Activated CD4-positive, alpha-beta memory T cell treated with anti-CD3 and anti-CD28 coated beads for 36 hours (primary cell): ENCODE results near the gene BIVM. TPM values are rescaled to one million over a fixed set of nuclear protein-coding genes. Genes with fewer than 3 reads are reported as not detected.

Source experiments
- CTCF ChIA-PET: fragments of 350-600 bp; sonication (Branson Sonifier 250); formaldehyde crosslinking; loops from one replicate; lab custom pipeline; 2021; ENCODE audit warnings: antibody characterized with exemption, inconsistent platforms; lab: Charles Lee
- POLR2A ChIA-PET: fragments of 350-600 bp; sonication (Branson Sonifier 250); formaldehyde crosslinking; loops from one replicate; lab custom pipeline; 2021; ENCODE audit warnings: antibody characterized with exemption; lab: Charles Lee
- DNase-seq: peaks from one replicate; pipeline ENCODE4 v3.0.0-alpha.2; 2020
- H3K27ac Mint-ChIP-seq: one replicate; pipeline ENCODE4 v1.8.0; 2021; ENCODE audit warnings: mixed read lengths
- H3K27me3 Mint-ChIP-seq: one replicate; pipeline ENCODE4 v1.8.0; 2021; ENCODE audit warnings: mixed read lengths
- H3K36me3 Mint-ChIP-seq: one replicate; pipeline ENCODE4 v1.8.0; 2021; ENCODE audit warnings: mixed read lengths
- H3K4me1 Mint-ChIP-seq: one replicate; pipeline ENCODE4 v1.8.0; 2021; ENCODE audit warnings: low read depth, mixed read lengths
- H3K4me3 Mint-ChIP-seq: one replicate; pipeline ENCODE4 v1.8.0; 2021; ENCODE audit warnings: mild to moderate bottlenecking, mixed read lengths
- H3K9me3 Mint-ChIP-seq: one replicate; pipeline ENCODE4 v1.8.0; 2021; ENCODE audit warnings: mixed read lengths
- intact Hi-C: fragments of 100-400 bp; cut with micrococcal nuclease; formaldehyde crosslinking; loops from one replicate; pipeline ENCODE4 v1.15.1; 2023
- total RNA-seq, 2 experiments: library from RNA; stranded (reverse); gene quantifications; one replicate each; pipeline ENCODE4 v1.2.3, GENCODE V29; 2021

BIVM gene
- total RNA-seq, 2 experiments from 2014 or later = 13.3 to 15.7 TPM

DNA sequence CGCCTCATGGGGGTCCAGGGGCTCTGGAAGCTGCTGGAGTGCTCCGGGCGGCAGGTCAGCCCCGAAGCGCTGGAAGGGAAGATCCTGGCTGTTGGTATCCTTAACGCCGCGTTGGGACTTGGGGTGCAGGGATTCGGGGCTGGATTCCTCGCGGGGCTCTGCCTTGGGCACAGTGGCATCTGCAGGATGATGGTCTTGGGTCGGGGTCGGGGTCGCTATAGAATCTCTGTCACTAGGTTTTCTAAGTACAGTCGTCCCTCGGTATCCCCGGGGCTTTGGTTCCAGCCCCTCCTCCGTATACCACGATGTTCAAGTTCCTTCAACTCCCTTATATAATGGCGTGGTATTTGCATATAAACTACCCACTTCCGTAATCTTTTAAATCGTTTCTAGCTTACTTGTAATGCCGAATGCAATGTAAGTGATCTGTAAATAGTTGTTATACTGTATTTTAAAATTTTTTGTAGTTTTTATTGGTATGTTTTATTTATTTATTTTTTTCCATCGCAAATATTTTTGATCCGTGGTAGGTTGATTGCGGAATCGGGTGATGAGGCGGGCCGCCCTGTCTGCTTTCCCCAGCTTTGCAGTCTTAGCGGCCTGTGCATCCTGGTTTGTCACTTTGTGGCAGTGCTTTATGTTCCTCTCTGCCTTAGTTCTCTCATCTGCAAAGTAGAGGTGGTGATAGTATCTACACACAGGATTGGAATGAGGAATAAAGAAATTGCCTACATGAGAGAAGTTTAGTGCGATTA is 47.5 kb downstream of the BIVM start:
- CTCF ChIA-PET = interaction anchor here (0.7 to 4.4 kb wide), 13 partner anchors 9 to 267 kb away, joined by 3 to 24 read pairs (median 6); partner anchors contain the start of genes TEX30 and TPP2
- intact Hi-C loops = loop anchor here (1.0 to 5.0 kb wide), 5 partner anchors 26 to 266 kb away; no protein-coding TSS in a partner anchor
- H3K27me3 Mint-ChIP-seq = peaks cover 1% of the 10 kb centered on the region
- H3K4me3 Mint-ChIP-seq = peak overlapping the region; percentile 92
- peak; percentile 67 for DNase-seq
- peaks cover 5% of the 10 kb centered on the region for H3K36me3 Mint-ChIP-seq
- no peaks in the 10 kb centered on the region for H3K9me3 Mint-ChIP-seq
- peak overlapping the region; percentile 95 for H3K27ac Mint-ChIP-seq
- peaks cover 35% of the 10 kb centered on the region for H3K4me1 Mint-ChIP-seq
- POLR2A ChIA-PET = interaction anchor here (0.8 to 3.2 kb wide), 7 partner anchors 16 to 263 kb away, joined by 3 to 43 read pairs (median 10); partner anchors contain the start of genes BIVM, POGLUT2, TEX30 and TPP2

DNA sequence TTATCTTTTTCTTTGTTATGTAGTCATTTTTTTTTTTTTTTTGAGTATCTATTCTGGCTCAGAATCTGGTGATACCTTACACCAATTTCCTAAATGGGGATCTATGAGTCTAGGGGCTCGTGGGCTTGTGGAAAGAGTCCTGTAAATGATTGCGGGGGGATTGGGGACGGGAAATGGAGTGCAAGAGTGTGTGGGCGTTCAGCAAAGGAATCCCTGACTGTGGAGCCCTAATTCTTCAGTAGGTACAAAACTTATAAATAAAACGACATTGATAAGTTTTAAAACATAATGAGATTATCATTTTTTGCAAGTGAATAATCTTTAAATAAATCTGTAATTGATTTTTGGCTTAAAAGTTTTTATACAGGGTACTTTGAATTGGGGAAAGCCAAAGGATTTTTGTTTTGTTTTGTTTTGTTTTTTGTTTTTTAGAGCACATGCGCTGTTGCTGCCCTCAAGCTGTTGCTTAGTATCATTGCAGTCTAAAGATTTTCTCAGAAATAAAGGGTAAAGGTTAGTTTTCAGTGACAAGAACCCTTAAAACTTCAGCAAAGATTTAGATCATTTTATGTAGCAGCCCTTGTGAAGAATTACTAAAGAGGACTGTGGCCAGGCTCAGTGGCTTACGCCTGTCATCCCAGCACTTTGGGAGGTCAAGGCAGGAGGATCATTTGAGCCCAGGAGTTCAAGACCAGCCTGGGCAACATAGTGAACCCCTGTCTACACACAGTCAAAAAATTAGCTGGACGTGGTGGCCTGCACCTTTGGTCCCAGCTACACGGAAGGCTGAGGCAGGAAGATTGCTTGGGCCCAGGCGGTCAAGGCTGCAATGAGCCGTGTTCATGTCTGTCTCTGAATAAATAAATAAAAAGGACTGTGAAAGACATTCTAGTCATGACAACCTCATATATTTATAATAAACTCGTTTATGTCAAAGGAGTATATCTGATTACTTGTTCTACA is 48.6 kb downstream of the BIVM start:
- Mint-ChIP-seq H3K4me3 (peak overlapping the region; percentile 92), H3K4me1 (peaks cover 42% of the 10 kb centered on the region), H3K27ac (peak overlapping the region; percentile 95), H3K36me3 (peaks cover 7% of the 10 kb centered on the region), H3K9me3 (no peaks in the 10 kb centered on the region), H3K27me3 (peaks cover 1% of the 10 kb centered on the region)
- POLR2A ChIA-PET = interaction anchor here (0.9 to 3.2 kb wide), 4 partner anchors 74 to 256 kb away, joined by 3 to 43 read pairs (median 16); partner anchors contain the start of genes TEX30 and TPP2
- intact Hi-C loops = loop anchor here (1.0 to 5.0 kb wide), 5 partner anchors 25 to 267 kb away; no protein-coding TSS in a partner anchor
- DNase-seq = peak; percentile 29
- CTCF ChIA-PET = interaction anchor here (0.7 to 4.4 kb wide), 9 partner anchors 8 to 268 kb away, joined by 3 to 24 read pairs (median 8); partner anchors contain the start of gene TEX30

- CTCF ChIA-PET = interaction anchor here (0.7 to 2.1 kb wide), 6 partner anchors 21 to 269 kb away, joined by 3 to 10 read pairs (median 8); no protein-coding TSS in a partner anchor
- H3K9me3 Mint-ChIP-seq = no peaks in the 10 kb centered on the region
- POLR2A ChIA-PET = no interaction called here
- H3K4me3 Mint-ChIP-seq = no peak overlapping the region
- DNase-seq = no peak
- H3K4me1 Mint-ChIP-seq = peaks cover 44% of the 10 kb centered on the region
- intact Hi-C loops = loop anchor here (5.0 kb wide), 1 partner anchor 167 kb away; no protein-coding TSS in a partner anchor
- no peak overlapping the region for H3K27ac Mint-ChIP-seq
- H3K36me3 Mint-ChIP-seq = peaks cover 15% of the 10 kb centered on the region
- peaks cover 1% of the 10 kb centered on the region for H3K27me3 Mint-ChIP-seq
These were observed 50.0 kb downstream of the BIVM start for GRCh38 chr13:102848956-102849355.

- Mint-ChIP-seq H3K27ac (no peak overlapping the region), H3K9me3 (no peaks in the 10 kb centered on the region), H3K4me3 (no peak overlapping the region), H3K4me1 (peaks cover 39% of the 10 kb centered on the region), H3K27me3 (no peaks in the 10 kb centered on the region), H3K36me3 (peaks cover 33% of the 10 kb centered on the region)
- ChIA-PET CTCF (no interaction called here), POLR2A (no interaction called here)
- DNase-seq = no peak
- intact Hi-C loops = no loop called here
These were observed 53.6 kb downstream of the BIVM start for GRCh38 chr13:102852556-102852955.

- POLR2A ChIA-PET = no interaction called here
- H3K9me3 Mint-ChIP-seq = no peaks in the 10 kb centered on the region
- H3K27ac Mint-ChIP-seq = no peak overlapping the region
- H3K36me3 Mint-ChIP-seq = peaks cover 45% of the 10 kb centered on the region
- intact Hi-C loops = no loop called here
- H3K4me1 Mint-ChIP-seq = peaks cover 25% of the 10 kb centered on the region
- no peak overlapping the region for H3K4me3 Mint-ChIP-seq
- no peak for DNase-seq
- CTCF ChIA-PET = interaction anchor here (1.9 to 2.3 kb wide), 2 partner anchors 8 to 16 kb away, joined by 8 to 10 read pairs; no protein-coding TSS in a partner anchor
- no peaks in the 10 kb centered on the region for H3K27me3 Mint-ChIP-seq
These were observed 55.8 kb downstream of the BIVM start for GRCh38 chr13:102854675-102855074.

DNA sequence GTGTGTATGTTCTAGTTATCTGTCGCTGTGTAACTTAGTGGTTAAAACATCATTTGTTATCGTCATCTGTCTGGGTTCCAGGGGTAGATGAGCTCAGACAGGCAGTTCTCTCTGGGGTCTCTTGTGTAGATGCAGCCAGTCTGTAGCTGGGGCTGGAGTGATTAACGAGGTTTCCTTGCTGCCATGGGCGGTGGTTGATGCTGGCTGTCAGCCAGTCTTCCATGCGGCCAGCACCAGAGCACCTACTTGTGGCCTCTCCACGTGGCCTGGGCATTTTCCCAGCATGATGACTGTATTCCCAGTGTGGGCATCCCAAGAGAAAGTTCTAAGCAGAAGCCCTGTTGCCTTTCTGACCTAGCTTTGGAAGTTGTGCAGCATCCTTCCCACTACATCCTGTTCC is 57.6 kb downstream of the BIVM start:
- Mint-ChIP-seq H3K4me3 (no peak overlapping the region), H3K9me3 (no peaks in the 10 kb centered on the region), H3K27ac (no peak overlapping the region), H3K36me3 (peaks cover 49% of the 10 kb centered on the region), H3K4me1 (peaks cover 16% of the 10 kb centered on the region), H3K27me3 (no peaks in the 10 kb centered on the region)
- intact Hi-C loops = no loop called here
- CTCF ChIA-PET = interaction anchor here (1.6 kb wide), 1 partner anchor 14 kb away, joined by 6 read pairs; no protein-coding TSS in a partner anchor
- POLR2A ChIA-PET = no interaction called here
- no peak for DNase-seq

- Mint-ChIP-seq H3K27me3 (no peaks in the 10 kb centered on the region), H3K4me3 (no peak overlapping the region), H3K36me3 (peaks cover 57% of the 10 kb centered on the region), H3K4me1 (peaks cover 16% of the 10 kb centered on the region), H3K27ac (no peak overlapping the region), H3K9me3 (no peaks in the 10 kb centered on the region)
- no peak for DNase-seq
- ChIA-PET CTCF (interaction anchor here (2.2 kb wide), 1 partner anchor 8 kb away, joined by 12 read pairs; no protein-coding TSS in a partner anchor), POLR2A (interaction anchor here (1.0 kb wide), 1 partner anchor 17 kb away, joined by 3 read pairs; the partner anchor contains the start of gene ERCC5)
- intact Hi-C loops = no loop called here
These were observed 63.8 kb downstream of the BIVM start for GRCh38 chr13:102862624-102863210.

GRCh38 chr13:102863590-102863989 is 64.7 kb downstream of the BIVM start:
- Mint-ChIP-seq H3K27ac (no peak overlapping the region), H3K36me3 (peaks cover 60% of the 10 kb centered on the region), H3K9me3 (no peaks in the 10 kb centered on the region), H3K4me3 (no peak overlapping the region), H3K27me3 (no peaks in the 10 kb centered on the region), H3K4me1 (peaks cover 16% of the 10 kb centered on the region)
- POLR2A ChIA-PET = no interaction called here
- intact Hi-C loops = no loop called here
- CTCF ChIA-PET = no interaction called here
- DNase-seq = no peak

GRCh38 chr13:102868366-102868936 is 69.5 kb downstream of the BIVM start:
- Mint-ChIP-seq H3K4me1 (peaks cover 31% of the 10 kb centered on the region), H3K36me3 (peaks cover 44% of the 10 kb centered on the region), H3K27ac (peak overlapping the region; percentile 24), H3K4me3 (no peak overlapping the region), H3K27me3 (no peaks in the 10 kb centered on the region), H3K9me3 (no peaks in the 10 kb centered on the region)
- ChIA-PET POLR2A (no interaction called here), CTCF (no interaction called here)
- DNase-seq = no peak
- intact Hi-C loops = no loop called here

DNA sequence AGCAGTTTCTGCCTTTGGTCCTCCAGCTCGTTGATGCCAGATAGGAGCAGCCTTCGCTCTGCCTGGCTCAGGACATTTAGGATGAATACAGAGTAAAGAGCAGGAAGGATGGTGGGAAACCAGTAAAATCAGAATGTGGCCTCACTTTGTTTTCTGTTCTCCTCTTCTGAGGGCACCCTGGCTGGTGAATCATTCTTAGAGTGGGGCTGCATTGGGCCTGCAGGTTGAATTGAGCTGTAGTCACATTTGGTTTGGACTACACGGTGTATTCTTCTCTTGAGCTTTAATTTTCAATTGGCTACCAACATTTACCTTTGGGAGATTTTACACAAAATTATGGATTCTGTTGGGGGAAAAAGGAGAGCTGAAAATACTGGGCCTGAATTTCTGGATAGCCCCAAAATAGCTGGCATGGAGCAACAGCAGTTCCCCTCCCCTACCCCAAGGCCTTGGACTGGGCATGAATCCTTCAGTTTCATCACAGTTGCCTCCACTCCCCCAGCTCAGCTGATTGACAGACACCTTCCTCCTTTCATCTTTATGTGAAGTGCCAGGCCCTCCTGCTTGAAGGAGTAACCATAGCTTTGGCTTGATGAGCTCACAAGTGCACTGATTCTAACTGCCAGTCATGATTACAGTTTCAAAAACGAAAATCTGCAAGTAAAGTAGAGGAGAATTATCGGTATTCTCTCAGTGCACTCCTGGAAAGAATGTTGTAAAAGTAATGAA is 71.2 kb downstream of the BIVM start:
- Mint-ChIP-seq H3K4me3 (no peak overlapping the region), H3K9me3 (no peaks in the 10 kb centered on the region), H3K27me3 (no peaks in the 10 kb centered on the region), H3K27ac (peak overlapping the region; percentile 18), H3K36me3 (peaks cover 45% of the 10 kb centered on the region), H3K4me1 (peaks cover 26% of the 10 kb centered on the region)
- POLR2A ChIA-PET = no interaction called here
- no peak for DNase-seq
- CTCF ChIA-PET = interaction anchor here (0.6 to 2.1 kb wide), 36 partner anchors 8 to 1726 kb away, joined by 3 to 24 read pairs (median 4); partner anchors contain the start of gene ERCC5
- intact Hi-C loops = no loop called here
